CD4-positive, CD25-positive, alpha-beta regulatory T cell (primary cell): ENCODE measurements around the gene PNRC1. TPM values are rescaled to one million over a fixed set of nuclear protein-coding genes. Genes with fewer than 3 reads are reported as not detected.

Experiments
- ATAC-seq, 2 donors: fragments of 150-1000 bp; cut with Tn5 transposase; one replicate each; pipeline ENCODE4 v1.10.0; 2021; ENCODE audit warnings: low read depth in 2 of 2, moderate number of reproducible peaks in 2 of 2, moderate library complexity in 1 of 2
- DNase-seq, 3 donors: peaks; one replicate each; pipeline versions ENCODE4 v3.0.0 to v3.0.0-alpha.2; 2012 to 2022; ENCODE audit warnings: mixed read lengths in 1 of 3
- H3K27ac ChIP-seq: one replicate; pipeline ENCODE4 v1.7.0; 2013; ENCODE audit warnings: mild to moderate bottlenecking, low read length; ENCODE audit not compliant: insufficient read depth, poor library complexity, severe bottlenecking
- H3K27me3 ChIP-seq: one replicate; pipeline ENCODE4 v1.7.0; 2013; ENCODE audit warnings: low read length; ENCODE audit not compliant: control insufficient read depth, insufficient read depth
- H3K36me3 ChIP-seq: one replicate; pipeline ENCODE4 v1.7.0; 2013; ENCODE audit warnings: mild to moderate bottlenecking, low read length, moderate library complexity; ENCODE audit not compliant: control insufficient read depth, insufficient read depth
- H3K4me1 ChIP-seq: 2 replicates; pipeline ENCODE4 v1.7.0; 2013; ENCODE audit warnings: mild to moderate bottlenecking, low read length; ENCODE audit not compliant: insufficient read depth, control insufficient read depth, poor library complexity, severe bottlenecking
- H3K4me3 ChIP-seq: one replicate; pipeline ENCODE4 v1.7.0; 2013; ENCODE audit warnings: low read depth, mild to moderate bottlenecking, low read length, moderate library complexity
- H3K9me3 ChIP-seq, 2 experiments: 1 replicate in 1 of 2; 2 replicates in 1 of 2; pipeline ENCODE4 v1.7.0; 2013; ENCODE audit warnings: low read length in 2 of 2, mild to moderate bottlenecking in 1 of 2, moderate library complexity in 1 of 2; ENCODE audit not compliant: control insufficient read depth in 2 of 2
- H3K27ac Mint-ChIP-seq, 3 donors: one replicate each; pipeline ENCODE4 v1.8.0; 2020 to 2022; ENCODE audit warnings: mild to moderate bottlenecking in 3 of 3, mixed read lengths in 3 of 3, moderate library complexity in 2 of 3
- H3K27me3 Mint-ChIP-seq: one replicate; pipeline ENCODE4 v1.8.0; 2022; ENCODE audit warnings: mild to moderate bottlenecking, mixed read lengths
- H3K36me3 Mint-ChIP-seq: one replicate; pipeline ENCODE4 v1.8.0; 2020; ENCODE audit warnings: mixed read lengths
- H3K4me1 Mint-ChIP-seq, 4 donors: one replicate each; pipeline ENCODE4 v1.8.0; 2020 to 2022; ENCODE audit warnings: mixed read lengths in 4 of 4, mild to moderate bottlenecking in 1 of 4
- H3K4me3 Mint-ChIP-seq, 4 donors: one replicate each; pipeline ENCODE4 v1.8.0; 2020 to 2022; ENCODE audit warnings: mild to moderate bottlenecking in 4 of 4, mixed read lengths in 4 of 4, moderate library complexity in 3 of 4
- H3K9me3 Mint-ChIP-seq, 7 donors: one replicate each; pipeline ENCODE4 v1.8.0; 2020 to 2022; ENCODE audit warnings: mixed read lengths in 7 of 7, mild to moderate bottlenecking in 3 of 7, moderate library complexity in 2 of 7
- polyA plus RNA-seq, 4 donors: library from polyadenylated mRNA; unstranded; fragments of 300-500 nt; fragmentation: Illumina TruSeq; gene quantifications; one replicate each; pipeline ENCODE4 v1.2.3, GENCODE V29; 2021
- total RNA-seq: library from RNA; stranded (reverse); gene quantifications from one replicate; pipeline ENCODE4 v1.2.3, GENCODE V29; 2022

The PNRC1 gene
- total and polyA plus RNA-seq, 5 donors from 2014 or later, result 357 to 734 (median 483) TPM

DNA sequence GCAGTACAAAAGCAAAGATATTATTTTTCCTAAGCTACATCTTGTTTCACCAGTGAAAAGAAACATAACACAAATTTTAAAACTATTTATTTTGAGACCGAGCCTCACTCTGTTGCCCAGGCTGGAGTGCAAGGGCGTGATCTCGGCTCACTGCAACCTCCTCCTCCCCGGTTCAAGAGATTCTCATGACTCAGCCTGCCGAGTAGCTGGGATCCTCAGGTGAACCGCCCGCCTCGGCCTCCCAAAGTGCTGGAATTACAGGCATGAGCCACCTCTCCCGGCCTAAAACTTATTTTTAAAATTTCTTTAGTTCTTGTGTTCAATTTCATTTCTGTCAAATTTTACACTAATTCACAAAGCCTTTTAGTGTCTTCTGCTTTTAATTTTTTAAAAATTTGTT is 31.4 kb downstream of the PNRC1 start:
- H3K27ac ChIP-seq, result no peak overlapping the region
- no peak overlapping the region for H3K4me3 ChIP-seq
- DNase-seq, result no peak
- Mint-ChIP-seq H3K36me3 (no peaks in the 10 kb centered on the region), H3K4me1 (peaks cover 1 to 3% (median 2%) of the 10 kb centered on the region in 4 donors), H3K27me3 (peaks cover 19% of the 10 kb centered on the region), H3K27ac (no peak overlapping the region), H3K4me3 (no peak overlapping the region), H3K9me3 (no peaks in the 10 kb centered on the region)
- peaks cover 3% of the 10 kb centered on the region for H3K27me3 ChIP-seq
- peaks cover 2% of the 10 kb centered on the region for H3K4me1 ChIP-seq
- H3K36me3 ChIP-seq, result no peaks in the 10 kb centered on the region
- no peak for ATAC-seq
- no peaks in the 10 kb centered on the region for H3K9me3 ChIP-seq

DNA sequence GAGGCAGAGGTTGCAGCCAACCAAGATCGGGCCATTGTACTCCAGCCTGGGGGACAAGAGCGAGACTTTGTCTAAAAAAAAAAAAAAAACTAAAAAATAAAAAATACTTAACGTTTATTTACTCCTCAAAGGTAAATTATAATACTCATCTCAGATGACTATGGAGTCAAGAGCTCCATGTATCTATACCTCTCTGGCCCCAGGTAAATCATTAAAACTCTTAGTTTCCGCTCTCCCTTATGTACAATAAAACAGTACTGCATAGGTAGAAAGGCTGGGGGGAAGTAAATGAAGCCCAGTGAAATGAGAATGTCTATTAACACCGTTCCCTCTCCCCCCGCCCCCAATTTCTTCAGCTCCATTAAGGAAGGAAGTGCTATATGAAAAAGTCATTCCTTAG is 36.2 kb downstream of the PNRC1 start:
- DNase-seq, result no peak
- peaks cover 10% of the 10 kb centered on the region for H3K4me1 ChIP-seq
- H3K27ac Mint-ChIP-seq, result no peak overlapping the region

DNA sequence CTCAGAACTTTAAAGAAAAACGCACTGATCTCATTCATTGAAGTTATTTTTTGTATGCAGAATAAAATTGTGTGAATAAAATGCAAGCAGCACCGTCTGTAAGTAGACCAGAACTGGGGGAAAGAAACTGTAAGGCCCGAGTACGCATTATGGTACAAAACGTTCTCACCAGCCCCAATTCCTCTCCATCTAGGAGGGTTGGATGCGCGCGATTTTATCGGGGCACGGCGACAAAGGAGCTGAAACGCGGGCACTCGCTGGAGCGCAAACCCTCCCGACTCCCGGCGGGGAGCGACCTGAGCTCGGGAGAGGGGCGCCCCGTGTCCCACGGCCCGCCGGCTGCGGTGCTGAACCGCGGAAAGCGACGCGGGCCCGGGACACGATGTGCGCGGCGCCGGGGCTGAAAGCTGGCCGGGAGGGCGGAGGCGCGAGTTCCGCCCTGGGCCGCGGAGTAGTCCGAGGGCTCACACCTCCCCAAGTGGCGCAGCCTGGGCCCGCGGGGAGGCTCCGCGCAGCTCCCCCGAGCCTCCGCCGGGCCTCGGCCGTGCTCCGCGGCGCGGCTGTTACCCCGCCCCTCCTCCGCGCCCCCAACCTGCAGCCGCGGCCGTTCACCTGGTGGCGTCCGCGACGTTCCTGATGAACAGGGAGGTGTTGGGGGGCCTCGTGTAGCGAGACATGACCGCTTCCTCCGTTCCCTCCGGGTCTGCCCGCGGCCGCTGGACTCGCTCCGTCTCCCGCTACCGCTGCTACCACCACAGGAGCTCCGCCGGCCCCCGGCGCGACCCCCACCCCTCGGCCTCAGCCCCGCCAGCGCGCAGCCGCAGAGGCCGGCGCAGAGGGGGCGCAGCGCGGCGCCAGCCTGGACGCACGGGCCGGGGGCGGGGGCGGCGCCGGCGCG is 36.9 kb downstream of the PNRC1 start, which contains the start of gene SRSF12:
Gene SRSF12, minus strand, starts transcription at position 861 of the 898 bp plus-strand sequence. Its CDS starts 184 bp downstream, at position 677.
- H3K4me1 ChIP-seq, result peaks cover 10% of the 10 kb centered on the region
- peaks cover 4 to 8% (median 7%) of the 10 kb centered on the region in 4 donors for H3K4me1 Mint-ChIP-seq
- H3K36me3 ChIP-seq, result no peaks in the 10 kb centered on the region
- DNase-seq (peak; percentile 12 to 32 (median 32)), ATAC-seq (peak; percentile 65 to 72)
- H3K27ac ChIP-seq, result no peak within 1 kb of the TSS
- H3K9me3 ChIP-seq, result no peaks in the 10 kb centered on the region
- H3K36me3 Mint-ChIP-seq, result no peaks in the 10 kb centered on the region
- H3K27ac Mint-ChIP-seq, result no peak within 1 kb of the TSS
- peak within 1 kb of the TSS; percentile 70 for H3K4me3 ChIP-seq
- no peaks in the 10 kb centered on the region for H3K9me3 Mint-ChIP-seq
- H3K4me3 Mint-ChIP-seq, result peak within 1 kb of the TSS; percentile 78 to 87 (median 80)
- peaks cover 3% of the 10 kb centered on the region for H3K27me3 ChIP-seq
- peaks cover 36% of the 10 kb centered on the region for H3K27me3 Mint-ChIP-seq

More for the DNA sequence above, 36.2 kb downstream of the PNRC1 start:
- Mint-ChIP-seq H3K4me1 (peaks cover 4 to 8% (median 7%) of the 10 kb centered on the region in 4 donors), H3K36me3 (no peaks in the 10 kb centered on the region), H3K27me3 (peaks cover 31% of the 10 kb centered on the region), H3K9me3 (no peaks in the 10 kb centered on the region), H3K4me3 (peak overlapping the region; percentile 78 to 87 (median 80))
- peak overlapping the region; percentile 70 for H3K4me3 ChIP-seq
- H3K27me3 ChIP-seq, result peaks cover 3% of the 10 kb centered on the region
- H3K36me3 ChIP-seq, result no peaks in the 10 kb centered on the region
- no peak for ATAC-seq
- no peak overlapping the region for H3K27ac ChIP-seq
- no peaks in the 10 kb centered on the region for H3K9me3 ChIP-seq

DNA sequence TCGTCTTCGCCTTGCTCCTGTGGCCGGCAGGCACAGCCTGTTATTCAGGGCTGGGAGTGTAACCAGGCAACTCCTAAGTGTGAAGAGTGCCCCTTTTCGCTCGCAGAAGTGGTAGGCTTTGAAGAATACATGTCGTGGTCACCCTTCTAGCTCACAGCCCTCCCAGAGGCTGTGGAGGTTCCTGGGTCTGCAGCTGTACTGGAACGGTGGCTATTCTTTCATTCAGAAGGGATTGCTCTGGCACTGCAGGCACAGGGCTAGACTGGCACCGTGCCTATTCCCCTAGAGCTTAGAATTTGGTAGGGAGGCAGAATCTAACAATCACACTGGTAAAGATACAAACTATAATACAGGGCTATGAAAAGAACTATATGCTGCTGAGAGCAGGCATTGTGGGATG is 38.4 kb downstream of the PNRC1 start:
- no peaks in the 10 kb centered on the region for H3K36me3 ChIP-seq
- Mint-ChIP-seq H3K36me3 (no peaks in the 10 kb centered on the region), H3K4me1 (peaks cover 4 to 8% (median 7%) of the 10 kb centered on the region in 4 donors), H3K4me3 (peak overlapping the region in 3 of 4 donors; percentile 37 to 71 (median 52)), H3K27ac (no peak overlapping the region), H3K9me3 (no peaks in the 10 kb centered on the region), H3K27me3 (peaks cover 36% of the 10 kb centered on the region)
- H3K27me3 ChIP-seq, result peaks cover 3% of the 10 kb centered on the region
- H3K27ac ChIP-seq, result no peak overlapping the region
- DNase-seq (no peak), ATAC-seq (no peak)
- no peaks in the 10 kb centered on the region for H3K9me3 ChIP-seq
- peaks cover 10% of the 10 kb centered on the region for H3K4me1 ChIP-seq
- no peak overlapping the region for H3K4me3 ChIP-seq

DNA sequence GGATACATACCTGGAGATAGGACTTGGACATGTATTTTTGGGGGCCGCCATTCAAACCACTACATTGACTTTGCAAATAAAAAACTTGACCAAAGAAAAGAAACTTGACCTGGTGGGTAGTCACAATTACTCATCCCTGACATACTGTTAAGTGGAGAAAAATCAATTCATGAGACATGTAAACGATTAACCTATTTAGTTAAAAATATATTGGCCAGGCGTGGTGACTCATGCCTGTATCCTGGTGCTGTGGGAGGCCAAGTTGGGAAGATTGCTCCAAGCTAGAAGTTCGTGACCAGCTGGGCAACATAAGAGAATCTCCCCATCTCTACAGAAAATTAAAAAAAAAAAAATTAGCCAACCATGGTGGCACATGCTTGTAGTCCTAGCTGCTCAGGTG is 39.8 kb downstream of the PNRC1 start:
- H3K36me3 ChIP-seq, result no peaks in the 10 kb centered on the region
- Mint-ChIP-seq H3K9me3 (peaks cover 0 to 2% (median 0%) of the 10 kb centered on the region in 7 donors), H3K36me3 (peaks cover 4% of the 10 kb centered on the region), H3K27ac (no peak overlapping the region), H3K4me1 (peaks cover 4 to 8% (median 7%) of the 10 kb centered on the region in 4 donors), H3K27me3 (peaks cover 35% of the 10 kb centered on the region), H3K4me3 (no peak overlapping the region)
- H3K27me3 ChIP-seq, result peaks cover 3% of the 10 kb centered on the region
- no peak overlapping the region for H3K4me3 ChIP-seq
- no peak for ATAC-seq
- no peaks in the 10 kb centered on the region for H3K9me3 ChIP-seq
- peaks cover 10% of the 10 kb centered on the region for H3K4me1 ChIP-seq
- no peak for DNase-seq
- no peak overlapping the region for H3K27ac ChIP-seq

DNA sequence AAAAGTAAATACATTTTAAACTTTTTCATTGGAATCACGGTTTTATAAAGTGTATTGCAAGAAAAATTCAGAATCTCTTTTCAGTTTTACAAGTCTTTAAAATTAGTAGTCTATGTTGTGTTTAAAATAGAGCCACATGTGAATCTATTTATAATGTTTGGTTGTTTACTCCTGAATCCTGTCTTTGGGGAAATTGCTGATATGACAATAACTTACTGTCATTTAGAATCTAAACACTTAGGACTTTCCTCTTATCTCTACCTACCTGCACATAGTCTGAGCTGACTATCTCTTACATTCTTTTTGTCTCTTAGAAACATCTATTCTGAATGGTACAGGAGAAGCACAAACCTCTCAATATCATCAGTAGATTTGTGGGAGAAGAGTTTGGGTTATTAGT is 41.4 kb downstream of the PNRC1 start:
- no peak overlapping the region for H3K4me3 Mint-ChIP-seq
- H3K4me3 ChIP-seq, result no peak overlapping the region
- ATAC-seq (no peak), DNase-seq (no peak)
- no peaks in the 10 kb centered on the region for H3K36me3 ChIP-seq
- no peaks in the 10 kb centered on the region for H3K9me3 ChIP-seq
- peaks cover 2 to 6% (median 4%) of the 10 kb centered on the region in 4 donors for H3K4me1 Mint-ChIP-seq
- peaks cover 21% of the 10 kb centered on the region for H3K27me3 Mint-ChIP-seq
- no peak overlapping the region for H3K27ac ChIP-seq
- H3K9me3 Mint-ChIP-seq, result peaks cover 0 to 2% (median 0%) of the 10 kb centered on the region in 7 donors
- H3K36me3 Mint-ChIP-seq, result peaks cover 4% of the 10 kb centered on the region
- no peaks in the 10 kb centered on the region for H3K27me3 ChIP-seq
- H3K27ac Mint-ChIP-seq, result no peak overlapping the region
- peaks cover 8% of the 10 kb centered on the region for H3K4me1 ChIP-seq

DNA sequence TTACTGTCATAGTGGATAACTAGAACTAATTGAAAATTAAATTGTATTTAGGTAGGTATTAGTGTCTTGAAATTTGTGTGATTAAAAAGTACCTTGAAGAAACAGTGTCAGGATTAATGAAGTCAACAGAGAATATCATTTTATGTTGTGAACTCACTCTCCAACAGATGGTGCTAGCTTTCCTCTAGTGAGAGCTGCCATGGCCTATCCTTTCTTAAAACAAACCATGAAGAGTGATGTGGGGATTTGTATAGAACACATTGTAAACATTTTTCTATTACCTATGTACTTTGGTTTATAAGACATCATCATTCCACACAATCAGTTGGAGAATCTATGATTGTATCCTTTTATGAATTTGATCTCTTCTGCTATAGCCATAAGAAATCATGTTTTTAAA is 42.1 kb downstream of the PNRC1 start:
- no peak for ATAC-seq
- H3K9me3 Mint-ChIP-seq, result peaks cover 0 to 2% (median 0%) of the 10 kb centered on the region in 7 donors
- H3K27me3 Mint-ChIP-seq, result peaks cover 17% of the 10 kb centered on the region
- H3K4me3 Mint-ChIP-seq, result no peak overlapping the region
- peaks cover 4% of the 10 kb centered on the region for H3K36me3 Mint-ChIP-seq
- Histone ChIP-seq H3K9me3 (no peaks in the 10 kb centered on the region), H3K4me3 (no peak overlapping the region), H3K27ac (no peak overlapping the region), H3K36me3 (no peaks in the 10 kb centered on the region), H3K4me1 (peaks cover 1% of the 10 kb centered on the region), H3K27me3 (no peaks in the 10 kb centered on the region)
- H3K27ac Mint-ChIP-seq, result no peak overlapping the region
- peak in 2 of 3 donors; percentile 21 to 34 for DNase-seq
- H3K4me1 Mint-ChIP-seq, result peaks cover 0 to 3% (median 0%) of the 10 kb centered on the region in 4 donors
